HG02623 (cell line): ENCODE data around the gene RBBP8.
A peak's percentile ranks its signal among the peaks of the same experiment; 100 is the strongest.
"Not testable (repeated sequence)": the region's sequence is repeated elsewhere in the genome, so short reads cannot be mapped to it uniquely, and the experiment has no call there.

Experiments used
- ATAC-seq: cut with Tn5 transposase; IDR thresholded peaks from one replicate; pipeline ENCODE4 v1.9.1; 2021; ENCODE audit warnings: moderate library complexity; ENCODE audit not compliant: unreplicated experiment

RBBP8 gene

GRCh38 chr18:22939649-22940048, 6.5 kb downstream of the RBBP8 start:
- no peak for ATAC-seq

DNA sequence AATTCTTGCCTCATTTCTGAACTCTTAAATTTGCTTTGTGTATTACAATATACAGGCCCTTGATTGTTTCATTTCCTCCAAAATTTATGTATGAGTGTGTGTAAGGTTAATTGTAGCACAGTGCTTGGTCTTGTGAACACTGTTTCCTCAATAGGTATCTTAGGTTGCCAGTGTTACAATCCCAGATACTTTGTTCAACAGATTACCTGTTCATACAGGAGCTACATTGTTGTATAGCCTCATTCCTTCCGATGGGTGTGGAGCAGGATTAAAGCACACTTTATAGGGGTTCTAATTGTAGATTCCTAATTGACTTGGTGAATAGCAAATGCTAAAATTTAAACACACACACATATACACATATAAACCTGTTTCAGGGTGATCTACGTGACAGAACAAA, 10.7 kb downstream of the RBBP8 start:
- ATAC-seq: no peak

DNA sequence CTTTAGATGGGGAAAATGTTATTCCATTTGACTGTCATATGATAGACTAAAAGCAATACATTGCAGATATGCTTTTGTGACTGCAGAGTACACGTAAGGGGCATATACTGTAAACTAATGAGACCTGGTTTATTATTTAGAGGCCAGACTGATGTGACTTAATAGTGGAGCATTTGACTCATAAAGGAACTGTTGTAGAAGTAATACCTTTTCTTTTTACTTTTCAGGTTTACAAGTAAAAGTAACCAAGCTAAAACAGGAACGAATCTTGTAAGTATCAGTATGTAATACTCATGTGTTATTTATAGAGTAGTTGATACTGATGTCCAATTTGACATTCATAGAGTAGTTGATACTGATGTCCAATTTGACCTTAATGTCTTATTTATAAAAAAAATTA, 13.1 kb downstream of the RBBP8 start:
- no peak for ATAC-seq

- ATAC-seq: no peak
Observed at GRCh38 chr18:22946846-22947245, 13.7 kb downstream of the RBBP8 start.

DNA sequence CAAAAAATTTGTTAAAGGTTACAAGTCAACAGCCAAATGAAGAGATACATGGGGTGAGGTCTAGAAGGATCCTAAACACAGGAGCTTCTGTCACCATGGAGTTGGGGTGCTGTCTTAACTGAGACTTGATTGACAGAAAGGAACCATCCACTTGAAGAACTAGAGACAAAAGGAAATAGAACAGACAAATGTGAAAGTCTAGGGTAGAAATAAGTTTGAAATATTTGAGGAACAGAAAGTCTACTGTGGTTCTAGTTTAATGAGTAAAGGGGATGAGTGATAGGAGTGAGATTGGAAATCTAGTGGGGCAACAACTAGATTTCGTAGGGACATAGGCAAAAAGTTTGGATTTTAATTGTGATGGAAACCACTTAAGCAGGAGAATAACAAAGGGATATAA, 18.7 kb downstream of the RBBP8 start:
- ATAC-seq: no peak

GRCh38 chr18:22952525-22952924, 19.4 kb downstream of the RBBP8 start:
- ATAC-seq: no peak

- ATAC-seq: not testable (repeated sequence)
Observed at GRCh38 chr18:22953982-22954381, 20.9 kb downstream of the RBBP8 start.

DNA sequence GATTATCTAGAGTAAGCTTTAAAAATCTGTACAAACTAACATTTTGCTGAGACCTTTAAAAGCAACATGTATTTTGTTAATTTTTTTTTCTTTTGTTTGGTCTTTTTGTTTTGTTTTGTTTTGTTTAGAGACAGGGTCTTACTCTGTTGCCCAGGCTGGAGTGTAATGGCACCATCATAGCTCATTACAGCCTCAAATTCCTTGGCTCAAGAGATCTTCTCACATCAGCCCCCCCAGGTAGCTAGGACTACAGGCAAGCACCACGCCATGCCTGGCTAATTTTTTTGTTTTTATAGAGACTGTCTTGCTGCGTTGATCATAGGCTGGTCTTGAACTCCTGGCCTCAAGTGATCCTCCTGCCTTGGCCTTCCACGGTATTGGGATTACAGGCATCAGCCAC, 23.1 kb downstream of the RBBP8 start:
- no peak for ATAC-seq

GRCh38 chr18:22961156-22961555, 28.0 kb downstream of the RBBP8 start:
- no peak for ATAC-seq

DNA sequence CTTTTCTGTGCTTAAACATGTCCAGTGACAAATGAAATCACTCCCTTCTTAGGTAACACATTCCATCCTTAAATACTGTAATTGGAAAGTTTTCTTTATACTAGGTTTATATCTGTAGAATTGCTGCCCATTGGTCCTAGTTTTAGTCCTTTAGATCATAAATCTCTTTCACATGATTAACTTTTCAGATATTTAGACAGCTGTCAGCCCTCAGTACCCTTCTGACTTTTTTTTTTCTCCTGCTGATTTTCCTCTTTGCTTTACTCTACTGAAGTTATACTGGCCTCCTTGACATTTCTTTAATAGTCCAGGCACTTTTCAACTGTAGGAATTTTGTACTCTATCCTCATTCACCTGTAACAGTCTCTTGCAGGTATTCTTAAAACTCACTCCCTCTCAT, 28.9 kb downstream of the RBBP8 start:
- no peak for ATAC-seq

DNA sequence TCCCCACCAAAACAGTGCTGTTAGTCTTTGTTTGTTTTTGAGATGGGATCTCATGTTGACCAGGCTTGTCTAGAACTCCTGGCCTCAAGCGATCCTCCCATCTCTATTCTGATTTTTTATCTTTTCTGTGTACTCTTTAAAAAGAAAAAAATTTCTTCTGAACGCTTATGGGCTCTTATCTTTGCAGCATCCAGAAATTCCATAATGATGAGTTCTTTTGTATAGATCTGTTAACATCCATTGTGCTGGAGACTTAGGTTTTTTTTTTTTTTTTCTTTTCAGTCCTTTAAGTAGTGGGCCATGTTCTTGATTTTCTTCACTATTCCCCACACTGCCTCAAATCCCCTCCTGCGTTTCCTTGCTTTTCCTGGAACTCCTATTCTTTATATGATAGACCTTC, 31.0 kb downstream of the RBBP8 start:
- ATAC-seq: no peak

- no peak for ATAC-seq
Observed at GRCh38 chr18:22964722-22965121, 31.6 kb downstream of the RBBP8 start.

GRCh38 chr18:22971038-22971437, 37.9 kb downstream of the RBBP8 start:
- ATAC-seq: no peak

DNA sequence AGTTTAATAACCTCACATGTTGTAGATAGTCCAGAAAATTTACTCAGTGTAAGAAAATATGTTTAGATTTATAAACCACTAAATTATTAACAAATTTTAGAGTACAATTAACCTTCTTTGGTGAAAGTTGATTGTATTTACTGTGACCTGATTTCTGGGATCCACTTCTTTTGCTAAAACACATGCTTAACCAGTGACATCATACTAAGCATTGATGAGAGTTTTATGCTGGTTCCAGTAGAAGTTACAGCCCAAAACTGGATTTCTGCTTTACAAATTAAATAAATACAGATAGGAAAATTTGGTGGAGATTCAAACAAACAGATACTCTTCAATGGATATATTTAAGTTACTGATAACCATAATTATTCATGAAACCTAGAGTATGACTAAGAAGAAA, 40.9 kb downstream of the RBBP8 start:
- ATAC-seq: no peak

DNA sequence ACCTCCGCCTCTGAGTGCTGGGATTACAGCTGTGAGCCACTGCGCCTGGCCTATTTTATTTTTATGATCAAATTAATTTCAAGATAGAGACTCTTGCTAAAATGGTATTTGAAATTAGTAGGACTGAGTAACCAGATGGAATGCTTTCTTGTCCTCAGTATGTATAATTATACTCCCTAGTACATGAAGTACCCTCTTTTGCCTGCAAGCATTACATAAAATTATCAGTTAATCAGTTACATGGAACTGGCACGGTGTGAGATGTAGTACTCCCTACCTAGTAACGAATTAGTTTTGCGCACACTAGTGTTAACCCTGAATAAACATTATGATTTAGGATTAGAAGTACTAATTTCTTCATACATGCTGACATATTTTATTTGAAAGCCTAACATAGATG, 41.6 kb downstream of the RBBP8 start:
- no peak for ATAC-seq

- no peak for ATAC-seq
Observed at GRCh38 chr18:22975508-22975907, 42.4 kb downstream of the RBBP8 start.

DNA sequence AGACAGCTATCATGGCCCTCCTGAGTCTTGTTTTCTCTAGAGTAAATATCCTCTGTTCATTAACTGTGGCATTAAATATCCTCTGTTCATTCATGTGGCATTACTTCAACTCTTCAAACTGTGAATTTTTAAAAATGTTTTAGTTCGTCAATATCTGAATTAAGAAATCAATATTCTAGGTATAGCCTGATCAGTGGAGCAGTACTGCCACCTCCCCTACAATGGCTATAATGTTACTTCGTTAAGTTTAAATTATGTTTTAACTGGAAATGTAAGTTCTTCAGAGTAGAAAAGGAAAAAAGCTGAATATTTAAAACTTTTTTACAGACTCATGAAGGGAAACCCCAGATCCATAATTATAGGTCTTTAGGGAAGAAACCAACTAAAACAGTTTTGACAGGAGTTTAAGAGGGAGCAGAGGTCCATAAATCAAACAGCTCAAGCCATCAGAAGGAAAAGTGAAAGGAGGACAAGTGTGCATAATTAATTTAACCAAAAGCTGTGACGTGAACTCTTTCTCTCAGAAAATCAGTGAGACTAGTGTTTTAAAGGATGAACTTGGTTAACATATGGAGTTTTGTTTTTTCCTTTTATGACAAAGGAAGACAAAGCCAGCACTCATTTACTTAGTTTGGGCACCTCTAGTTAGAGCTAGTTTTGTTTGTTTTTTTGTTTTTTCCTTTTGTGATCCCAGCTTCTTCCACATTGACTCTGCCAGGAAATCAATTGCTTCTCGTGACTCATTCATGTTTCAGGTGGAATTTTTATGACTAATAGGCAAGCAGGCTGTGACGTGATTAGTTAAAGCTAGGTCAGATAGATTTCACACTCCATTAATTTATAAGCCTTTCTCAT, 44.9 kb downstream of the RBBP8 start:
- no peak for ATAC-seq

- ATAC-seq: no peak
Observed at GRCh38 chr18:22980394-22980793, 47.3 kb downstream of the RBBP8 start.

DNA sequence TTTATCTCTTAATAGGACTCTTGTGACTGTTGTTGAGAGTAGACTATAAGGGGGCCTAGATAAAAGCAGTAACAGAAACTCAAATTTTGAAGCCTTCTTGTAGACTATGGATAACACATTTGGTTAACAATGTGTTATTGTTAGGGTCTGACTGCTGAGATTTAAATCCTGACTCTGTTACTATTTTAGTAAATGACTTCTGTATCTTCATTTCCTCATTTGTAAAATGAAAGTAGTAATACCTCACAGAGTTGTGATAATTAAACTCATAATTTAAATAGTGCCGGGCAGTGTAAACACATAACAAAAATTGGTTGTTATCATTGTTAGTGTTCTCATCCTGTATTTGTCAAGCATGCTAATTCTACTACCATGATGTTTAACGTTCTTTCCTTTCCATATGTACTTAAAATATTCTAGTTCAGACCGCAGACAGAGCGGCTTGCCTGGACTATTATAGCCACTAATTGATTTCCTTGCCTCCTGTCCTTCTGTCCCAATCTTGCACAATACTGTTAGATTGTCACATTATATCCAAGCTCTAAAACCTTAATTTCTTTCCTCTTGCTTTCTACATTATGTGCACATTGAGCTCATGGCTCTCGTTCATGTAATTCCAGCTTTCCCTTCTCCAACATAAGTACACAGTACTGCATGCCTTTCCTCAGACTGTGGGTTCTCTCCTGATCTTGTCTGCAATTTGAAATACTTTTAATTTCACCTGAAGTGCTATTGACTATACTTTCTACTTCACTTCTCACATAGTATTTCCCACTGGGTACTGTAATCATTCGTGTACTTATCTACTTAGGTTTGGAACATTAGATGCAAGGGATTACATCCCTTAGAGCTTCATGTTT, 48.4 kb downstream of the RBBP8 start:
- ATAC-seq: no peak

DNA sequence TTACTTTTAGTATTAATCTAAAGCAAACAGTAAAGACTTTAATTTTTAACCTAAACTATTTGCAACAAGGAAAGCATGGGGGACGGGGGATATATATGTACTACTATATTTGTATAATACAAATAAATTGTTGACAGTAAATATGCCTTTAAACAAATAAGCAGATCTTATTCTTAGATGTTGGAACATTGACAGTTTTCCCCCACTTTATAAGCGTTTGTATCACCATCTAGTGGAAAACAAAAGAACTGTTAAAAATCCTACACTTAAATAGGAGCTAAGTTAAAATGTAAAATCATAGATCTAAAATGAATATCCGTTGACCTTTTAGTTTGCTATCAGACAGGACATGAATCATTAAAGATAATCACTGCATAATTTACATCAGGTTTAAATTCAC, 50.0 kb downstream of the RBBP8 start:
- no peak for ATAC-seq

DNA sequence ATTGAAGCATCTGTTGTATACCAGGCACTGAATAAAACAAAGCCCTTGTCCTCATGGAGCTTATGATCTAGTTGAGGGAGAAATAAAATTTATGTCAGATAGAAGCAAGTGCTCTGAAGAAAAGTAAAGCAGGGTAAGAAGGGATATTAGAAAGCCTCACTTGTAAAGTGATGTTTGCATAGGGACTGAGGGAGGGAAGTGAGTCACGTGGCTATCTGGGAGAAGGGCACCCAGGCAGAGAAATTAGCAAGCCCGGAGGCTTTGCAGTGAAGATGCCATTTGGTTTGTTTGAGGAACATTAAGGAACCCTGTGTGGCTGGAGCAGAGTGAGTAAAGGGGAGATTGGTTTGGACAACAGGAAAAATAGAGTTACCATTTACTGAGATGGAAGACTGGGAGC, 52.1 kb downstream of the RBBP8 start:
- no peak for ATAC-seq

DNA sequence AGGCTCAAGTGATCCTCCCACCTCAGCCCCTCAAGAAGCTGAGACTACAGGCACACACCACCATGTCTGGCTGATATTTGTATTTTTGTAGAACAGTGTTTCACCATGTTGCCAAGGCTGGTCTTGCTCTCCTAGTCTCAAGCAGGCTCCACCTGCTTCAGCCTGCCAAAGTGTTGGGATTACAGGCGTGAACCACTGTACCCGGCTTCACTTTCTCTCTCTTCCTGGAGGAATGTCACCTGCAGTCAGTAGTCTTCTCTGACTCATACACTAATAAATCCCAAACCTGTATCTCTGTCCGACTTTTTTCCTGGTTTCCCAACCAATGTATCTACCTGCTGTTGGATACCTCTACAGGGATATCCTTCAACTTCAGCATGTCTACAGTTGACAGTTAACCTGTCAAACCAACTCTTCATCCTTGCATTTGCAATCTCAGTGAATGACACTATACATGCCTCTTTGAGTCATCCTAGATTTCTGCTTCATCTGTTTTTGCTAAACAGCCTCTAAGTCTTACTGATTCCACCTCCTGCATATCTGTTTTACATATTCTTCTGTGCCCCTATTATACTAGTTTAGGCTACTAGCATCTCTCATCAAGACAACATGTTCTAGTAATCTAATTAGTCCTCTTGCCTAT, 54.5 kb downstream of the RBBP8 start:
- ATAC-seq: peak; percentile 32
